ENCODE data around the gene SLC6A5. TPM values are rescaled to one million over a fixed set of nuclear protein-coding genes. Genes with fewer than 3 reads are reported as not detected.

Gene SLC6A5
- polyA plus RNA-seq, 1 of the 3 experiments (the other 2 are of a cell fraction) = not detected

DNA sequence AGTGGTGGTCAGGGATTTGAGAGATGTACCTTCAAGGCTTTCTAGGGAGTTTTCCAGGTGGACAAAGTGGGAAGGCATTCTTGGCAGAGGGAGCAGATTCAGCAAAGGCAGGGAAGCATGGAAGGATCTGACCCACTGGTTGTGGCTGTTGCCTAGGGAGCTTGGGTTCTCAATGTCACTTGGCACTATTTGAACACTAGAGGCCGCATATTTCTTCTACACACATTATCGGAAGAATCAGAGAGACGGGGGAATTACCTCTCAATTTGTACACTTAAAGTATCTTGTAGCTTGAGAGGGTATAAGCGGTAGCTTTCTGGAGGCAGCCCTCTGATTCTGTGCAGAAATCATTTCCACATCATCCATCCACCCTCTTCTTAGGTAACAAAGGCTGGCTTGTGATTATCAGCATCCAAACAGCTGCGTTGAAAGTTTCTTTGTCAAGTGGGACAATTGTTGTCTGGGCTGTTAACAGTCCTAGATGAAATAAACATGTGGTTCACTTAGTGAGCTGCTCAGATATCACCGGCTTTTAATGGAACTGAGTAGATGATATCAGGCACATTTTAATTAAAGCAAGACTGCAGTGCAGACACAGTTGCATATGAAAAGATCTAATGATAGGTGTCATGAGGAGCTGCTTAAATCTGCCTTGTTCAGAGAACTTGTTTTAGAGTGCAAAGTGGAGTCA, 72.6 kb downstream of the SLC6A5 start:
- under 1% methylated on average over 6 of the region's 6 CpGs for WGBS (ENCODE audit: low lambda C conversion rate)
- Histone ChIP-seq H3K27ac (ENCODE audit: low read depth in 2 of 2, low read length in 1 of 2) (peak overlapping the region in 1 of 2 experiments; percentile 77; a peak in 2 of 4 replicates), H3K9ac (no peak overlapping the region), H3K36me3 (replicated peaks in 1 of 2; ENCODE audit: control insufficient read depth in 1 of 2, insufficient read depth in 2 of 2, low read length in 1 of 2) (no peaks in the 10 kb centered on the region), H3K4me2 (no peak overlapping the region), H3K4me3 (ENCODE audit: low read depth in 2 of 2, low read length in 1 of 2) (peak overlapping the region in 1 of 2 experiments; percentile 52; a peak in 1 of 4 replicates), H3F3A (replicated peaks; ENCODE audit: insufficient read depth) (no peaks in the 10 kb centered on the region), H2AFZ (ENCODE audit: low read depth) (no peak overlapping the region), H3K9me2 (no peaks in the 10 kb centered on the region), H3K4me1 (ENCODE audit: control insufficient read depth in 1 of 2, insufficient read depth in 2 of 2, low read depth in 1 of 2, low read length in 1 of 2) (peaks cover 0 to 32% of the 10 kb centered on the region in 2 experiments; a peak in 2 of 4 replicates), H3K27me3 (ENCODE audit: insufficient read depth) (peaks cover 36% of the 10 kb centered on the region), H3K79me2 (ENCODE audit: insufficient read depth) (no peaks in the 10 kb centered on the region), H4K20me1 (ENCODE audit: insufficient read depth) (no peaks in the 10 kb centered on the region), H3K9me3 (no peaks in the 10 kb centered on the region)
- TF ChIP-seq GATA2 (CRISPR knock-in tag; IDR thresholded peaks at IDR 0.05) (peak; percentile 96), RAD21 (IDR thresholded peaks at IDR 0.05; ENCODE audit: low read length) (peak; percentile 37), FOXJ3 (CRISPR knock-in tag; IDR thresholded peaks at IDR 0.05) (peak; percentile 80), EP300 (IDR thresholded peaks at IDR 0.05; ENCODE audit: borderline replicate concordance in 1 of 2, low read depth in 1 of 2, low read length in 1 of 2) (peak in 1 of 2 experiments; percentile 79; a peak in 2 of 4 replicates), RCOR1 (IDR thresholded peaks at IDR 0.05; ENCODE audit: low read length) (peak; percentile 75), CHD2 (IDR thresholded peaks at IDR 0.05; ENCODE audit: low read length, partially characterized antibody) (peak; percentile 74), FOSL2 (IDR thresholded peaks at IDR 0.05; ENCODE audit: borderline replicate concordance, low read depth) (no peak), CTCF (IDR thresholded peaks at IDR 0.05) (peak; percentile 41), SMC3 (IDR thresholded peaks at IDR 0.05; ENCODE audit: low read depth, low read length) (no peak)
- TF ChIP-seq, protein P1, sequence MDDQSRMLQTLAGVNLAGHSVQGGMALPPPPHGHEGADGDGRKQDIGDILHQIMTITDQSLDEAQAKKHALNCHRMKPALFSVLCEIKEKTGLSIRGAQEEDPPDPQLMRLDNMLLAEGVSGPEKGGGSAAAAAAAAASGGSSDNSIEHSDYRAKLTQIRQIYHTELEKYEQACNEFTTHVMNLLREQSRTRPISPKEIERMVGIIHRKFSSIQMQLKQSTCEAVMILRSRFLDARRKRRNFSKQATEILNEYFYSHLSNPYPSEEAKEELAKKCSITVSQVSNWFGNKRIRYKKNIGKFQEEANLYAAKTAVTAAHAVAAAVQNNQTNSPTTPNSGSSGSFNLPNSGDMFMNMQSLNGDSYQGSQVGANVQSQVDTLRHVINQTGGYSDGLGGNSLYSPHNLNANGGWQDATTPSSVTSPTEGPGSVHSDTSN (IDR thresholded peaks at IDR 0.05) = no peak
- DNase-seq = peak; percentile 67
- POLR2A ChIA-PET = no interaction called here
- CTCF ChIA-PET = interaction anchor here (0.6 to 3.7 kb wide), 53 partner anchors 10 to 1630 kb away, joined by 3 to 25 read pairs (median 3); no protein-coding TSS in a partner anchor

GRCh38 chr11:20672575-20672974, 73.2 kb downstream of the SLC6A5 start:
- 10% methylated on average over 2 of the region's 2 CpGs for WGBS (ENCODE audit: low lambda C conversion rate)
- CTCF ChIA-PET = interaction anchor here (0.7 to 3.7 kb wide), 49 partner anchors 7 to 1630 kb away, joined by 3 to 25 read pairs (median 4); no protein-coding TSS in a partner anchor
- TF ChIP-seq NFIC (IDR thresholded peaks at IDR 0.05; ENCODE audit: borderline replicate concordance) (no peak), ZBTB33 (IDR thresholded peaks at IDR 0.05; ENCODE audit: borderline replicate concordance, low read depth) (no peak), EZH2phosphoT487 (IDR thresholded peaks at IDR 0.05; ENCODE audit: borderline replicate concordance, low read depth) (no peak), RAD21 (IDR thresholded peaks at IDR 0.05; ENCODE audit: low read length) (peak; percentile 52), MEF2A (IDR thresholded peaks at IDR 0.05; ENCODE audit: borderline replicate concordance, low read depth) (no peak), SMC3 (IDR thresholded peaks at IDR 0.05; ENCODE audit: low read depth, low read length) (peak; percentile 24), CTCF (IDR thresholded peaks at IDR 0.05) (peak; percentile 59), RFX5 (IDR thresholded peaks at IDR 0.05; ENCODE audit: low read length) (no peak), RXRA (IDR thresholded peaks at IDR 0.05; ENCODE audit: borderline replicate concordance, low read depth) (no peak)
- TF ChIP-seq, protein P2, sequence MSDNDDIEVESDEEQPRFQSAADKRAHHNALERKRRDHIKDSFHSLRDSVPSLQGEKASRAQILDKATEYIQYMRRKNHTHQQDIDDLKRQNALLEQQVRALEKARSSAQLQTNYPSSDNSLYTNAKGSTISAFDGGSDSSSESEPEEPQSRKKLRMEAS (IDR thresholded peaks at IDR 0.05; ENCODE audit: low read depth) = no peak

More at GRCh38 chr11:20672575-20672974, 73.2 kb downstream of the SLC6A5 start:
- Histone ChIP-seq H3K9me3 (no peaks in the 10 kb centered on the region), H3K27ac (ENCODE audit: low read depth in 2 of 2, low read length in 1 of 2) (peak overlapping the region in 1 of 2 experiments; percentile 77; a peak in 2 of 4 replicates), H3K79me2 (ENCODE audit: insufficient read depth) (no peaks in the 10 kb centered on the region), H4K20me1 (ENCODE audit: insufficient read depth) (no peaks in the 10 kb centered on the region), H3K36me3 (replicated peaks in 1 of 2; ENCODE audit: control insufficient read depth in 1 of 2, insufficient read depth in 2 of 2, low read length in 1 of 2) (no peaks in the 10 kb centered on the region), H3K4me3 (ENCODE audit: low read depth in 2 of 2, low read length in 1 of 2) (no peak overlapping the region), H3K27me3 (ENCODE audit: insufficient read depth) (peaks cover 36% of the 10 kb centered on the region), H3K9ac (no peak overlapping the region), H3K9me2 (no peaks in the 10 kb centered on the region), H2AFZ (ENCODE audit: low read depth) (no peak overlapping the region), H3K4me2 (no peak overlapping the region), H3F3A (replicated peaks; ENCODE audit: insufficient read depth) (no peaks in the 10 kb centered on the region), H3K4me1 (ENCODE audit: control insufficient read depth in 1 of 2, insufficient read depth in 2 of 2, low read depth in 1 of 2, low read length in 1 of 2) (peaks cover 0 to 34% of the 10 kb centered on the region in 2 experiments; a peak in 2 of 4 replicates)
- peak; percentile 50 for DNase-seq
- POLR2A ChIA-PET = interaction anchor here (0.5 kb wide), 1 partner anchor 576 kb away, joined by 10 read pairs; no protein-coding TSS in a partner anchor

Data from SK-N-SH (cell line).